SK-N-SH treated with all-trans-retinoic acid at 6 μM for 48 hours (cell line): ENCODE data around the gene TDRD3.

Experiments used
- ATAC-seq: fragments of 200-7000 bp; cut with Tn5 transposase; 3 replicates; pipeline ENCODE4 v1.9.1; 2020; ENCODE audit warnings: mild to moderate bottlenecking, moderate library complexity
- ARNTL ChIP-seq: fragments of 450-650 bp; formaldehyde crosslinking; IDR thresholded peaks from 2 replicates; pipeline ENCODE4 v1.5.0; 2020; ENCODE audit warnings: low read depth, mild to moderate bottlenecking, moderate library complexity, borderline replicate concordance
- BACH2 ChIP-seq: fragments of 250-450 bp; sonication (Bioruptor Pico); IDR thresholded peaks from 2 replicates; pipeline ENCODE4 v1.9.0; 2021; ENCODE audit warnings: mild to moderate bottlenecking, borderline replicate concordance
- CREB5 ChIP-seq: fragments of 250-450 bp; sonication (Bioruptor Pico); IDR thresholded peaks from 2 replicates; pipeline ENCODE4 v1.5.1; 2020; ENCODE audit warnings: low read depth, mild to moderate bottlenecking, moderate library complexity
- CSDC2 ChIP-seq: fragments of 250-450 bp; sonication (Bioruptor Pico); IDR thresholded peaks from 2 replicates; pipeline ENCODE4 v1.5.0; 2020; ENCODE audit warnings: mild to moderate bottlenecking, moderate library complexity
- ESRRG ChIP-seq: fragments of 250-450 bp; sonication (Bioruptor Pico); IDR thresholded peaks from 2 replicates; pipeline ENCODE4 v1.6.1; 2021; ENCODE audit warnings: mild to moderate bottlenecking
- GLIS3 ChIP-seq: fragments of 250-450 bp; sonication (Bioruptor Pico); IDR thresholded peaks from 2 replicates; pipeline ENCODE4 v1.5.0; 2020; ENCODE audit warnings: mild to moderate bottlenecking, moderate library complexity
- ISL1 ChIP-seq: fragments of 250-450 bp; sonication (Bioruptor Pico); IDR thresholded peaks from 2 replicates; pipeline ENCODE4 v2.1.2; 2022; ENCODE audit warnings: mild to moderate bottlenecking, moderate library complexity
- OSR1 ChIP-seq: fragments of 250-450 bp; sonication (Bioruptor Pico); IDR thresholded peaks from 2 replicates; pipeline ENCODE4 v1.8.0; 2022; ENCODE audit warnings: moderate library complexity, mild to moderate bottlenecking, inconsistent platforms
- POU6F1 ChIP-seq: fragments of 250-450 bp; sonication (Bioruptor Pico); IDR thresholded peaks from 2 replicates; pipeline ENCODE4 v1.8.0; 2021; ENCODE audit warnings: low read depth, mild to moderate bottlenecking, moderate library complexity, borderline replicate concordance
- PPARA ChIP-seq: fragments of 250-450 bp; sonication (Bioruptor Pico); IDR thresholded peaks from 2 replicates; pipeline ENCODE4 v1.5.0; 2020; ENCODE audit warnings: mild to moderate bottlenecking, borderline replicate concordance
- RARB ChIP-seq: fragments of 250-450 bp; sonication (Bioruptor Pico); IDR thresholded peaks from 2 replicates; pipeline ENCODE4 v1.8.0; 2021; ENCODE audit warnings: mild to moderate bottlenecking, moderate library complexity
- SNAI2 ChIP-seq: fragments of 250-450 bp; sonication (Bioruptor Pico); IDR thresholded peaks from 2 replicates; pipeline ENCODE4 v1.5.0; 2020; ENCODE audit warnings: mild to moderate bottlenecking, moderate library complexity
- TCF4 ChIP-seq: fragments of 250-450 bp; sonication (Bioruptor Pico); IDR thresholded peaks from 2 replicates; pipeline ENCODE4 v1.8.0; 2021; ENCODE audit warnings: mild to moderate bottlenecking, moderate library complexity, borderline replicate concordance
- TOX ChIP-seq: fragments of 250-450 bp; sonication (Bioruptor Pico); IDR thresholded peaks from 2 replicates; pipeline ENCODE4 v1.8.0; 2021; ENCODE audit warnings: mild to moderate bottlenecking, moderate library complexity, borderline replicate concordance
- TSHZ2 ChIP-seq: fragments of 250-450 bp; sonication (Bioruptor Pico); IDR thresholded peaks from 2 replicates; pipeline ENCODE4 v1.5.0; 2020; ENCODE audit warnings: mild to moderate bottlenecking, moderate library complexity
- ZC3H10 ChIP-seq: fragments of 250-450 bp; sonication (Bioruptor Pico); IDR thresholded peaks from 2 replicates; pipeline ENCODE4 v1.5.1; 2021; ENCODE audit warnings: mild to moderate bottlenecking, moderate library complexity
- ZFP3 ChIP-seq: fragments of 250-450 bp; sonication (Bioruptor Pico); IDR thresholded peaks from 2 replicates; pipeline ENCODE4 v1.5.0; 2020; ENCODE audit warnings: mild to moderate bottlenecking, moderate library complexity
- ZFP30 ChIP-seq: fragments of 450-650 bp; formaldehyde crosslinking; IDR thresholded peaks from 2 replicates; pipeline ENCODE4 v1.5.0; 2022; ENCODE audit warnings: mild to moderate bottlenecking, moderate library complexity
- ZNF565 ChIP-seq: fragments of 450-650 bp; formaldehyde crosslinking; conservative IDR thresholded peaks from 2 replicates; pipeline ENCODE4 v1.5.0; 2020; ENCODE audit warnings: low read depth, mild to moderate bottlenecking, moderate library complexity
- ZNF70 ChIP-seq: fragments of 450-650 bp; formaldehyde crosslinking; IDR thresholded peaks from 2 replicates; pipeline ENCODE4 v1.5.0; 2020; ENCODE audit warnings: mild to moderate bottlenecking, moderate library complexity
- ZNF8 ChIP-seq: fragments of 450-650 bp; formaldehyde crosslinking; IDR thresholded peaks from 2 replicates; pipeline ENCODE4 v1.5.0; 2020; ENCODE audit warnings: mild to moderate bottlenecking, moderate library complexity
- TF ChIP-seq, protein P1 (sequence below): fragments of 250-450 bp; sonication (Bioruptor Pico); IDR thresholded peaks from 2 replicates; pipeline ENCODE4 v1.5.1; 2021; ENCODE audit warnings: mild to moderate bottlenecking, moderate library complexity
- TF ChIP-seq, protein P2 (sequence below): fragments of 250-450 bp; sonication (Bioruptor Pico); IDR thresholded peaks from 2 replicates; pipeline ENCODE4 v1.8.0; 2020; ENCODE audit warnings: mild to moderate bottlenecking, moderate library complexity, borderline replicate concordance

Gene TDRD3

DNA sequence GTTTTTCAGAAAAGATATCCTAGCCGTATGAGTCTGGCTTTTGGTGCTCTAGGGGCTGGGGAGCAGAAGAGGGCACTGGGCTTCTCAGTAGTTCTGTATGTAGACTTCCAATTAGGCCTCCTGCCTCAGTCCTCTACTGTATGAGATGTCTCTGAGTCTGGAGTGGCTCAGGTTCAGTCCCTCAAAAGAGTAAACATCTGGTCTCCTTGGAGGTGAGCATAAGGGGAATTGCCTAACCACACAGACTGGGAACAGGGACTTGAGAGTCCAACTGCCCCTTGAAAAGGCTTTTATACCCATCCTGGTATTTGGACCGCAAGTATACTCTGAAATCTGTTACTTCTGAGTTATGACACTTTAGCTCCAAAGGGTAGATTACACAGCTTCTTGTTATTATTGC, 214.5 kb downstream of the TDRD3 start:
- no peak for TF ChIP-seq ZNF8 (CRISPR knock-in tag)
- no peak for TF ChIP-seq CREB5 (CRISPR knock-in tag)
- no peak for TF ChIP-seq SNAI2 (CRISPR knock-in tag)
- TF ChIP-seq TCF4 (CRISPR knock-in tag), result no peak
- TF ChIP-seq ARNTL, result no peak
- TF ChIP-seq GLIS3 (CRISPR knock-in tag), result no peak
- no peak for TF ChIP-seq ZNF565 (CRISPR knock-in tag)
- TF ChIP-seq TSHZ2 (CRISPR knock-in tag), result no peak
- no peak for TF ChIP-seq BACH2 (CRISPR knock-in tag)
- TF ChIP-seq ZFP30 (CRISPR knock-in tag), result no peak
- TF ChIP-seq, protein P1, sequence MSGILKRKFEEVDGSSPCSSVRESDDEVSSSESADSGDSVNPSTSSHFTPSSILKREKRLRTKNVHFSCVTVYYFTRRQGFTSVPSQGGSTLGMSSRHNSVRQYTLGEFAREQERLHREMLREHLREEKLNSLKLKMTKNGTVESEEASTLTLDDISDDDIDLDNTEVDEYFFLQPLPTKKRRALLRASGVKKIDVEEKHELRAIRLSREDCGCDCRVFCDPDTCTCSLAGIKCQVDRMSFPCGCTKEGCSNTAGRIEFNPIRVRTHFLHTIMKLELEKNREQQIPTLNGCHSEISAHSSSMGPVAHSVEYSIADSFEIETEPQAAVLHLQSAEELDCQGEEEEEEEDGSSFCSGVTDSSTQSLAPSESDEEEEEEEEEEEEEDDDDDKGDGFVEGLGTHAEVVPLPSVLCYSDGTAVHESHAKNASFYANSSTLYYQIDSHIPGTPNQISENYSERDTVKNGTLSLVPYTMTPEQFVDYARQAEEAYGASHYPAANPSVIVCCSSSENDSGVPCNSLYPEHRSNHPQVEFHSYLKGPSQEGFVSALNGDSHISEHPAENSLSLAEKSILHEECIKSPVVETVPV, result no peak
- no peak for TF ChIP-seq ZNF70 (CRISPR knock-in tag)
- no peak for TF ChIP-seq TOX (CRISPR knock-in tag)
- TF ChIP-seq OSR1 (CRISPR knock-in tag), result no peak
- no peak for TF ChIP-seq CSDC2 (CRISPR knock-in tag)
- no peak for TF ChIP-seq POU6F1 (CRISPR knock-in tag)
- no peak for TF ChIP-seq ZFP3 (CRISPR knock-in tag)
- TF ChIP-seq ESRRG, result no peak
- no peak for ATAC-seq

GRCh38 chr13:60612593-60612992, 215.6 kb downstream of the TDRD3 start:
- TF ChIP-seq TOX (CRISPR knock-in tag), result no peak
- TF ChIP-seq PPARA, result no peak
- TF ChIP-seq, protein P1, result no peak
- no peak for TF ChIP-seq CSDC2 (CRISPR knock-in tag)
- TF ChIP-seq ZC3H10, result no peak
- TF ChIP-seq RARB (CRISPR knock-in tag), result no peak
- no peak for TF ChIP-seq BACH2 (CRISPR knock-in tag)
- TF ChIP-seq ARNTL, result no peak
- TF ChIP-seq ISL1, result no peak
- TF ChIP-seq ZFP3 (CRISPR knock-in tag), result no peak
- TF ChIP-seq ZNF565 (CRISPR knock-in tag), result no peak
- TF ChIP-seq ZNF70 (CRISPR knock-in tag), result no peak
- no peak for ATAC-seq

- no peak for ATAC-seq
- TF ChIP-seq, protein P2, sequence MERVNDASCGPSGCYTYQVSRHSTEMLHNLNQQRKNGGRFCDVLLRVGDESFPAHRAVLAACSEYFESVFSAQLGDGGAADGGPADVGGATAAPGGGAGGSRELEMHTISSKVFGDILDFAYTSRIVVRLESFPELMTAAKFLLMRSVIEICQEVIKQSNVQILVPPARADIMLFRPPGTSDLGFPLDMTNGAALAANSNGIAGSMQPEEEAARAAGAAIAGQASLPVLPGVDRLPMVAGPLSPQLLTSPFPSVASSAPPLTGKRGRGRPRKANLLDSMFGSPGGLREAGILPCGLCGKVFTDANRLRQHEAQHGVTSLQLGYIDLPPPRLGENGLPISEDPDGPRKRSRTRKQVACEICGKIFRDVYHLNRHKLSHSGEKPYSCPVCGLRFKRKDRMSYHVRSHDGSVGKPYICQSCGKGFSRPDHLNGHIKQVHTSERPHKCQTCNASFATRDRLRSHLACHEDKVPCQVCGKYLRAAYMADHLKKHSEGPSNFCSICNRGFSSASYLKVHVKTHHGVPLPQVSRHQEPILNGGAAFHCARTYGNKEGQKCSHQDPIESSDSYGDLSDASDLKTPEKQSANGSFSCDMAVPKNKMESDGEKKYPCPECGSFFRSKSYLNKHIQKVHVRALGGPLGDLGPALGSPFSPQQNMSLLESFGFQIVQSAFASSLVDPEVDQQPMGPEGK (CRISPR knock-in tag), result no peak
- TF ChIP-seq BACH2 (CRISPR knock-in tag) (no peak), CREB5 (CRISPR knock-in tag) (no peak), ZNF565 (CRISPR knock-in tag) (no peak)
Observed at GRCh38 chr13:60613080-60613479, 216.1 kb downstream of the TDRD3 start.
